ENCODE results near the gene SYCE1.
"Not testable (repeated sequence)": the region's sequence is repeated elsewhere in the genome, so short reads cannot be mapped to it uniquely, and the experiment has no call there.

Gene SYCE1

DNA sequence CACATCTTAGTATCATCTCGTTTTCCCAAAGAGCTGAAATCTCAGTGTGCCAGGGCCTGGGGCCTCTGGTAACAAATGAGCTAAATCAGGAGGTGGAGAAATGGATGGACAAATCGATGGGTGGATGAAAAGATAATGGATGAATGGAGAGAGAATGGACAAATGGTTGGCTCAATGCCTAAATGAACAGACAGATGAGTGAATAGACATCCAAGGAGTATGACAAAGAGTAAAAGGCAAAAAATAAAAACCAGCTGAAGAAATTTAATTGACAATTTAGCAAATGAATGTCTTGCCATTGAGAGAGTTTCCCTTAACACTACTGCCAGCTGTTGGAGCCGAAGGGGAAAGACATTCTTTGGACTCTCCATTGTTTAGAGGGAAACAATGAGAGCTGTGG lies 8.0 kb downstream of the SYCE1 start:
- no peak for DNase-seq

DNA sequence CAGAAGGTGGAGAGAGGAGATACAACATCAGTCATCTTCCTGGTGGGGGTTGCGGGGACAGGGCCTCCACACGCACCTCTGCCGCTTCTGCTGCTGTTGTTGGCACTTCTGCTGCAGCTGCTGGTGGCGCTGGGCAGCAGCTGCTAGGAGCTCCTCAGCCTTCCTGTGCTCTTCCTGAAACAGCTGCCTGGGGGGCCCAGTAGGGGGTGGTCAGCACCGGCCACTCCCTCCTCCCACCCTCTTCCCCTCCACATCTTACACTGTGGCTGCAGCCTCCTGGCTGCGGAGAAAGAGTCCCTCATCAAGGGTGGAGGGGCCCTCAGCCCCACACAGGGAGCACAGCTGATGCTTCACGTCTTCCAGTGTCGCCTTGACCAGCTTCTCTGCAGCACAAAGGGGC lies 9.9 kb downstream of the SYCE1 start:
- no peak for DNase-seq

DNA sequence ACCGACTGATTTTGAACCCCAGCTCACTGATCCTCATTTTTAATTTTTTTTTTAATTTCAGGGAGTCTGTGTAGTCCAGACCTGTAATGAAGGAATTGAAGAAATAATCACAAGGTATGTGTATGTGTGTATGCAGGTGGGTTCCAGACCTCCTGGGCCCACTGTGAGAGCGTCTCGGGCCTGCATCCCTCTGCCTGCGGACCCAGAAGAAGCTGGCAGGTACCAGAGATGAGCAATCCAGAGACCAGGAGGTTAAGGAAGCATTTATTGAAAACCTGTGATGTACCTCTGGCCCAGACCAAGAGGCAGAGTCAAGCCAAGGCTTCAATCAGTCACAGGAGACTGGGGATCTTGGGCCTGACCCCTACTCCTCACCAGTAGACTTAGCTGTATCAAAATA lies 10.8 kb downstream of the SYCE1 start:
- DNase-seq = no peak

DNA sequence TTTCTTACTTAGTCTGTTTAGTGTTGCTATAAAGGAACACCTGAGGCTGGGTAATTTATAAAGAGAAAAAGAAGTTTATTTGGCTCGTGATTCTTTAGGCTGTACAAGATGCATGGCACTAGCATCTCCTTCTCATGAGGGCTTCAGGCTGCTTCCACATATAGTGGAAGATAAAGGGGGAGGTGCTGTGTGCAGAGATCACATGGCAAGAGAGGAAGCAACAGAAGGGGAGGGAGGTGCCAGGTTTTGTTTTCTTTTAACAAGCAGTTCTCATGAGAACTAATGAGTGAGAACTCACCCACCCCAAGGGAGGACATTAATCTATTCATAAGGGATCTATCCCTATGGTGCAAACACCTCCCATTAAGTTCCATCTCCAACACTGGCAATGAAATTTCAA lies 20.9 kb downstream of the SYCE1 start:
- DNase-seq = no peak

DNA sequence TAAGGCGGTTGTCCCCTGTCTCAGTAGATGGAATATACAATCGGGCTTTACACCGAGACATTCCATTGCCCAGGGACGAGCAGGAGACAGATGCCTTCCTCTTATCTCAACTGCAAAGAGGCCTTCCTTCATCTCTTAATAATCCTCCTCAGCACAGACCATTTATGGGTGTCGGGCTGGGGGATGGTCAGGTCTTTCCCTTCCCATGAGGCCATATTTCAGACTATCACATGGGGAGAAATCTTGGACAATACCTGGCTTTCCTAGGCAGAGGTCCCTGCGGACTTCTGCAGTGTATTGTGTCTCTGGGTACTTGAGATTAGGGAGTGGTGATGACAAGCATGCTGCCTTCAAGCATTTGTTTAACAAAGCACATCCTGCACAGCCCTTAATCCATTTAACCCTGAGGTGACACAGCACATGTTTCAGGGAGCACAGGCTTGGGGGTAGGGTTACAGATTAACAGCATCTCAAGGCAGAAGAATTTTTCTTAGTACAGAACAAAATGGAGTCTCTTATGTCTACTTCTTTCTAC lies 23.9 kb downstream of the SYCE1 start:
- not testable (repeated sequence) for DNase-seq

DNA sequence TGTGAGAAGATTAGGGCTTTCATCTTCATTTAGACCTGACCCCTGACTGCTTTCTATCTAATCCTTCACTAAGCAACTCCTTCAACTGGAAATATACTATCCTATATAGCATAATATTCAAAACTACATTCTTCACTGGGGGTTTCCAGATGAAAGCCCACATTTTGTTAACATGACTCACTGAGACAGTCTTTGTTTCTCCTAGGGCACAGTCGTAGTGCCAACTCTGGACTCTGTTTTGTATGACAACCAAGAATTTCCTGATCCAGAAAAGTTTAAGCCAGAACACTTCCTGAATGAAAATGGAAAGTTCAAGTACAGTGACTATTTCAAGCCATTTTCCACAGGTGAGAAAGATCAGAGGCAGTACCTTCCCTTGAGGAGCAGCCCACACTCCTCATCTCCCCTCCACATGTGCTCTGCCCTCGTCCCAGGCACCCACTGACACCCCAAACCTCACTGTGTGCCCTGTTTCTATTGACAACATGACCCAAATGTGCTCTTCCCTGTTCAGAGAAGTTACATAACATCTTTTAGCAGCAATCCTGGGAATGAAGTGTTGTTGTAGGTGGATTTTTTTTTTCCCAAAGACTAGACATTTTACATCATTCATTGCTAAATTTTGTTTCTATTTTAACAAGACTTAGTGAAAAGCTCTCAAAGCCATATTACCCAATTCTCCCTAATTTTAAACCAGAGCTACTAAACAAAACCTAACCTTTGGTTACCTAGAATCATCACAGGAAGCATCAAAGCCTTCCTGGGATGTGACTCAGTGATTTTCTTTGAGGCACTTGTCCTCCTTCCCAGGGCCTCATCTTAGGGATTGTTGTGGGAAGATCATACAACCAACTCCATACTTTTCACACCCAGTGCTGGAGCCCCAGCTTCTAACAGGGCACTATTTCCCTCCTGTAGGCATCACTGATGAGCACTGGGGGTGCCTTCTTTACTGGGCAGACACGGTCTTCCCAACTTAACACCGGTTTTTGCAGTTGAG lies 27.5 kb downstream of the SYCE1 start:
- no peak for DNase-seq

DNA sequence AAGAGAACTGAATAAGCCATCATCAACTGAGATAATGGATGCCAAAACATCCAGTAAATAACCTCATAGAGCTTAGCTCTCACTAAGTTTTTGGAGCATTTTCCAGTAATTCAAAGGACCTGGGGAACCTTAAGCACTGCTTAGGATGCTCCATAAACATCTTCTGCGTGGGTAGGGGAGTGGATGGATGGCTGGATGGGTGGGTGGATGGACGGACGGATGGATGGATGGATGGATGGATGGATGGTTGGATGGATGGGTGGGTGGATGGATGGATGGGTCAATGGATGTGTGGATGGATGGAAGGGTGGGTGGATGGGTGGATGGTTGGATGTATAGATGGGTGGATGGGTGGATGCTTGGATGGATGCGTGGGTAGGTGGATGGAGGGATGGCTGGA lies 29.2 kb downstream of the SYCE1 start:
- DNase-seq = no peak

DNA sequence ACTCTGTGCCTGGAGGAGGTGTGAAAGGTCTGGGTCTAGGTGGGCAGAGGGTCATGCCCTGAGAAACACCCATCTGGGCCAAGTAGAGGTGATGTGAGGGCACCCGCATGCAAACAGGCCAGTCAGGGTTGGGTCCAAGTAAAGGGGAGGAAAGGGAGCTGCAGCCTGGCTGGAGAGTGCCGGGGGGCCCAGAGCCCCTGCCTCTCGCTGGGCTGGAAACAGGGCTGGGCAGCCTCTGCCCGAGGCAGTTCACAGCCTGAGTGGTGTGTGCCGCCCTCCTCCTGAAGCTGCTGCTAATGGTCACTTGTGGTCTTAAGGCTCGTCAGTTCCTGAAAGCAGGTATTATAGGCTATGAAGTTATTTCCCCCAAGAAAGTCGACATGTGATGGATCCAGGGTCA lies 31.0 kb downstream of the SYCE1 start:
- DNase-seq = no peak

DNA sequence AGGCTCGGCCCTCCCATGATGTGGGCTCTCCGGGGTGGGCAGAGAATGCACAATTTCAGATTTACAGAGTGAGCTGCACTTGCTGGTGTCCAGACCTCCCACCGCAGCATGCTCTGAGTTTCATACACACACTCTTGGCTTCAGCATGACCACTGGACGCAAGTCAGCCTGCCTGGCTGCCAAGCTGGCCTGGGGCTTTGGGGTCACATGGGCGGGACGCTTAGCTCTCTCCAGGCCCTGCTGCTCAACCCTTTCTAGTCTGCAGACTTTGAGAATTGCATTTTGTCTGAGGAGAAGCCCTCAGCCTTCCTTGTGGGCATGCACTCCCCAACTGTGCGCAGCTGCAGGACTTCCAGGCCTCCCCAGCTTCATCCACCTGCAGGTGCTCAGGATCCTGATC lies 32.5 kb downstream of the SYCE1 start:
- DNase-seq = no peak

DNA sequence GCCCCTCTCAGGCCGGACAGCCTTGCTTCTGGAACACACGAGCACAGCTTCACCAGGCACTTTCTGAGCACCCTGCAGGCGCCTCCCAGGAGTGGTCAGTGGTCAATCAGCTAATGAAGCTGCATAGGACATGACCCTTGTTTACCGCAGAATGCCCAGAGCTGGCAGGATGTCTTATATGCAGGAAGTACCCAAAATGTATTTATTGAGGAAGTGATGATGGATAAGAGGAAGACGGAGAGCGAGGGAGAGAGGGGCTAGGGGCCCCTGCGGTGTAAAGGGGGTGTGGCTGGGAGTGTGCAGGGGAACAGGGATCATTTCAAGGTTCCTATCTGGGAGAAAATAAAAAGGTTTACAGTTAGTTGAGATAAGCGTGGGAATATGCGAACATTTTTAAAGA lies 34.9 kb downstream of the SYCE1 start:
- DNase-seq = no peak

DNA sequence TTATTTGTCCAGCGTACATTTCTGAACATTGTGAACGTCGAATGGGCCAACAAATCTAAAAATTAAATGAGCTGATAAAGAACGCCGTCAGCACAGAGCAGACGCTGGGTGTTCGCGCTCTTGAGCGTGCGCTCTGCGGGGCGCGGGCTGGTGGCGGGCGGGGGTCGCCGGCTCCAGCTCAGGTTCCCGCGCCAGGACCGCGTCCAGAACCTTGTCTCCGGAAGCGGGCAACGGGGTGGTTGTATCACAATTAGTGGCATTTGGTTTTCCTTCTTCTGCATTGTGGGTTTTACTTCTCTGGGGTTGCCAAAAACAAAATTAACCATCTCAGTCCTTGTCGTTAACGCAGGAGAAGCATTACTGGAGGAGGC lies 35.8 kb downstream of the SYCE1 start:
- no peak for DNase-seq

DNA sequence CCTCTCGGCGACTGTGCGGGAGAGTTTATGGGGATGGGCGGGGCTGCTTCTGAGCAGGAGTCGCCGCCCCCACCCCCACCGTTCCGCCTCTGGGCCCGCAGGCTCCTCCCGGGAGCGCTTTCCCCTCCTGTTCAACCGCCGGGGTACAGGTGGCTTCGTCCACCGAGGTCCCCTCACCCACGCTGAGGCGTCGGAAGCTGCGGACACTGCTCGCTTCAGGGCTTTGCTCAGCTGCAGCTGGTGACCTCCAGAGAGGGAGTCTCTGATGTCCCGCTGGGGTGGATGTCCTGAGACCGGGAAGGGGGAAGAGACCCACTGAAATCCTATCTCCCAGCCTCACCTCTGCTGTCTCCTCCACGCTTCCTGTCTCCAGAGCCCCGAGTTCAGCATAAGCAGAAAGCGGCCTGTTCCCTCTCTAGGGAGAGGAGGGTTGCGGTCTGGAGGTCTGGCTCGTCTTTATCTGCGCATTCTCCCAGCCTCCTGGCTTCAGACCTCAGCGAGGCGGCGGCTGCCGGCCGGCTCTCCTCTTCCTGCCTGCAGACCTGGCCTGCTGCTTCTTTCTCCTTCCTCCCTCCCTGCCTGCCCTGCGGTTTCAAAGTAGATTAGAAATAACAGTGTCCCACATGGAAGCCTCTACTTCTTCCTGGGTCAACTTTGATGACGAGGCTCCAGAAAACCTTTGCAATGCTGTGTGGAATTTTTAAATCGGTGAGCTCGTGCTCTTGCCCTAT lies 36.4 kb downstream of the SYCE1 start:
- peak; percentile 2 for DNase-seq

DNA sequence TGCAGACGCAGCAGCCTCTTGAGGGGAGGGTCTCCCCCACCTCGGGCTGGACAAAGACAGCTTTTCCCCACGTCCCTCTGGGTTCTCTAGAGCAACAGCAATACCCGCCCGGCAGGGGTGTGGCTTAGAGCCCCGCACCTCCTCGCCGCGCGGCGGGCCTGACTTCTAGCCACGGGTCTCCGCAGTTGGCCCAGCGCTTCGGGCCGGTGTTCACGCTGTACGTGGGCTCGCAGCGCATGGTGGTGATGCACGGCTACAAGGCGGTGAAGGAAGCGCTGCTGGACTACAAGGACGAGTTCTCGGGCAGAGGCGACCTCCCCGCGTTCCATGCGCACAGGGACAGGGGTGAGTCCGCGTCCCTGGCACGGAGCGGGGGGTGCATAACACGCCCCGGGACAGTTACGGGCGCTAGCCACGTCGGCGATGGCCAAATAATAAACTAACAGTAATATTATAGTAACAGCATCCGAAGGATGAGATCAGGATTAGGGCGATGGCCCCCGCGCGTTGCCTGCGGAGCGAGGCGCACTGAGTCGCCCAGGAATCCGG lies 37.0 kb downstream of the SYCE1 start:
- no peak for DNase-seq

DNA sequence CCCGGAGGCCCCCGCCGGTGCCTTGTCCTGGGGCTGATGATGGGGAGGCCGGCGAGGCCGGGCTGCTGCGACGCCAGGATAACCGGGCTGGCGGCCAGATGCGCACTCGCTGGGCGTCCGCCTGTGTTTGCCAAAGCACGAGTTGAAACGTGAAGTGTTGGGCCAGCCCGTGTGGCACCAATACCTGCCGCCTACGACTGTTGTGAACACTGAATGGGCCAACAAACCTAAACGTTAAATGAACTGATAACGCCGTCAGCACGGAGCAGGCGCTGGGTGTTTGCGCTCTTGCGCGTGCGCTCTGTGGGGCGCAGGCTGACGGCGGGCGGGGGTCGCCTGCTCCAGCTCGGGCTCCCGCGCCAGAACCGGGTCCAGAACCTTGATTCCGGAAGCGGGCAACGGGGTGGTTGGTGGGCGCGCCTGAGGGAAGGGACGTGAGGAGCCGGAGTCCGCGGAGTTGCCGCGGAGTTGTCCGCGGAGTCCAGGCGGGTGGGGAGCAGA lies 37.6 kb downstream of the SYCE1 start:
- DNase-seq = no peak

DNA sequence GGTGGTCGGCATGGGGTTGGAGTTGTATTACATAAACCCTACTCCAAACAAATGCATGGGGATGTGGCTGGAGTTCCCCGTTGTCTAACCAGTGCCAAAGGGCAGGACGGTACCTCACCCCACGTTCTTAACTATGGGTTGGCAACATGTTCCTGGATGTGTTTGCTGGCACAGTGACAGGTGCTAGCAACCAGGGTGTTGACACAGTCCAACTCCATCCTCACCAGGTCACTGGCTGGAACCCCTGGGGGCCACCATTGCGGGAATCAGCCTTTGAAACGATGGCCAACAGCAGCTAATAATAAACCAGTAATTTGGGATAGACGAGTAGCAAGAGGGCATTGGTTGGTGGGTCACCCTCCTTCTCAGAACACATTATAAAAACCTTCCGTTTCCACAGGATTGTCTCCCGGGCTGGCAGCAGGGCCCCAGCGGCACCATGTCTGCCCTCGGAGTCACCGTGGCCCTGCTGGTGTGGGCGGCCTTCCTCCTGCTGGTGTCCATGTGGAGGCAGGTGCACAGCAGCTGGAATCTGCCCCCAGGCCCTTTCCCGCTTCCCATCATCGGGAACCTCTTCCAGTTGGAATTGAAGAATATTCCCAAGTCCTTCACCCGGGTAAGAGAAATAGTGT lies 38.3 kb downstream of the SYCE1 start, which contains the start of gene CYP2E1:
Gene CYP2E1, plus strand, starts transcription at position 407 of the 632 bp plus-strand sequence. Its CDS starts 33 bp downstream, at position 440.
- DNase-seq = no peak

DNA sequence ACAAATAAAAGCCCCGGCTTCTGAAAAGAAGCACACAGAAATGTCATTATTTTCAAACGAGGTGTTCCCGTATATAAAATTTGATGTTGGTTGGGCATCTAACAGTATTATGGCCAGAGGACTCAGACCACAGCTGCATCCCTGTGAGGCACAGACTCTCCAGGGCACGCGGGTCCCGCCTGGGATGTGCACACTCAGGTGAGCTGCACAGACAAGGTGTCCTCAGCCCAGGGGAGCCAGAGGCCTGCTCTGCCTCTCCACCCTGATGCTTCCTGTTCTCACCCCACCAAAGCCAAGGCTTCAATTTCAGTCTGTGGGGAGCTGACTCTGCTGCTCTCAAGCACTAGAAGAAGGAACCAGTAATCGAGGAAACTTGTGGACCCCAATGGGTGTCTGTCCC lies 39.9 kb downstream of the SYCE1 start:
- DNase-seq = no peak

DNA sequence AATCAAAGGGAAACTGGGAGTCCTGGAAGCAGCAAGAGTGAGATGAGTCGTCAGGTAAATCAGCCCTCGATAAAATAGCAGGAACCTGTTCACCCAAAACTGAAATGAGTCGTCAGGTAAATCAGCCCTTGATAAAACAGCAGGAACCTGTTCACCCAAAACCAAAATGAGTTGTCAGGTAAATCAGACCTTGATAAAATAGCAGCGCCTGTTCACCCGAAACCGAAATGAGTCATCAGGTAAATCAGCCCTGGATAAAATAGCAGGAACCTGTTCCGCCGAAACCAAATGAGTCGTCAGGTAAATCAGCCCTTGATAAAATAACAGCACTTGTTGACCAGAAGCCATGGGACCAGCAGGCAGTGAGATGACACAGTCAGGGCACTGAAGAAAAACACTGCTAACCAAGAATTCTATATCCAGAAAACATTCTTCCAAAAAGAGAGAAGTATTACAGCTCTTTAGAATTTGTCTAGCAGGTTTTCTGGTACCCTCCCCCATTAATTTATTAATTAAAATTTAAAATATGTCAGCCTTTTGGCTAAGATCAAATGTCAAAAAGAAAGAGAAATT lies 41.7 kb downstream of the SYCE1 start:
- DNase-seq = no peak

DNA sequence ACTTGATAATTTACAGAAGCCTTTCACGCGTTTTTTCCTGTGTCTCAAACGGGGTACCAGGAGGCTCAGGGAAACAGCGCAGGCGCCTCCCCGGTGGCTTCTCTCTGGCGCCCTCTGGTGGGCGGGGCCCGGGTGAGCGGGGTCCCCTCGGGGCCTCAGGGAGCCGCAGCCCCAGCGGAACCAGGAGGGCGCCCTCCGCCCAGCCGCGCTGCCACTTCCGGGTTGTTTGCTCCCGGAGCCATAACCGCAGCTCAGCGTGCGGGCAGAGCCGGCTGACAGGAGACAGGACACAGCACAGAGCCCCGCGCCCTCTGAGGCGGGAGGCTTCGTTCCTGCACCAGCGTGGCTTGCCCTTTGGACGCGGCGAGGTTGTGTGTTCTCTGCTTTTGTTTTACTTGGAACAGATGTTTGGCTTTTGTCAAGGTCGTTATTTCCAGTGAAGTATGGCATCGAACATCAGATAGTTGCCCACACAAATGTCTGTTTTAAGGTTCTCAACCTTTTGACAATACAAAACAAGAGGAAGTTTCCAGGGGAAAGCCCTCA lies 45.1 kb downstream of the SYCE1 start:
- DNase-seq = peak; percentile 60

DNA sequence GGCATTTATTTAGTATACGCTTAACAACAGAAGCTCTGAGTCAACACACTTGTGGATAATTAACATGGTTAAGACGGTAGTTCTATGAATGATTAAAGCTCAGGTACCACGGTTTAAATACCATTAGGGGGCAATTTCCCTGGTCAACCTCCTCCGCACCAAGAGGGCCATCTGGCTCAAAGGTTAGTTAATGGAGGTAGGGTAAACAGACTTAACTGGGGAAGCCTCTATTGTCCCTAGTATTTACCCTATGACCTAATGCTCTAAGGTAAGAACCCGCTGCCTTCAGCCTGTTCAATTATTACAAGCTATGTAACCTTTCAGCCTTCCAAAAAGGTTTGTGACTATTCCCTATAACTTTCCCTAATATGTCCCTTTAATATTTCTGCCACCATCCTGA lies 46.9 kb downstream of the SYCE1 start:
- not testable (repeated sequence) for DNase-seq

DNA sequence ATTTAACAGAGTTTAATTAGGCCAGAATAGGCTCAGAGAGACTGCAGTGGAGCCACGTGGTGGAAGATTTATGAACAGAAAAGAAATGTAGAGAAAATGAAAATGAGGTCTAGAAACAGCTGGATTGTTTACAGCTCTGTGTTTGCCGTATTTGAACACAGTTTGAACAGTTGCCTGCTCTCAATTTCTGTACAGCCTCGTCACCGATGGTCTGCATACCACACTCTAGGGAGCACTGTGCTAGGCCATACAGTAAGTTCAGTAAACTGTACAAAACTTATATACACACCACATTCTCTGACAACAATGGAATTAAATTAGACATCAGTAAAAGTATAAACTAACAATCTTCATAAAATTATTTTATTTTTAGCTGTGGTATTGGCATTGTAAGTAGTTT lies 49.3 kb downstream of the SYCE1 start:
- DNase-seq = no peak

DNA sequence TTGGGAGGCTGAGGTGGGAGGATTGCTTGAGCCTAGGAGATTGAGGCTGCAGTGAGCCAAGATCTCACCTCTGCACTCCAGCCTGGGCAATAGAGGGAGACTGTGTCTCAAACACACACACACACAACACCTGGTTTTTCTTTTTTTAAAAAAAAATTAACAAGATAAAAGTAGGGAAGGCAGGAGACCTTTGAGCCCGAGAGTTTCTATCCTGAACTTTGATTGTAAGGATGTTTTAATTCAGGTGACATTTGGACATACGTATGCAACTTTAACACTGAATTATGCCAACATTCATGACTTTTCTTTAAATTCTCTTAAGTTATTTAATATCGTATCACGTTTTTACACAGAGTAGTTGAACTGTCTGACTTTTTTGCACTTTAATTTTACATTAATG lies 49.9 kb downstream of the SYCE1 start:
- no peak for DNase-seq

Measured in fibroblast of skin of abdomen (primary cell).